Measurements from ENCODE around the gene TNNC1. TPM values are rescaled to one million over a fixed set of nuclear protein-coding genes. Genes with fewer than 3 reads are reported as not detected.

TNNC1 gene
- total and polyA plus RNA-seq, 2 donors (not counting 1 experiment from before 2014, with no cell fraction given): 1.1 to 5.4 TPM

DNA sequence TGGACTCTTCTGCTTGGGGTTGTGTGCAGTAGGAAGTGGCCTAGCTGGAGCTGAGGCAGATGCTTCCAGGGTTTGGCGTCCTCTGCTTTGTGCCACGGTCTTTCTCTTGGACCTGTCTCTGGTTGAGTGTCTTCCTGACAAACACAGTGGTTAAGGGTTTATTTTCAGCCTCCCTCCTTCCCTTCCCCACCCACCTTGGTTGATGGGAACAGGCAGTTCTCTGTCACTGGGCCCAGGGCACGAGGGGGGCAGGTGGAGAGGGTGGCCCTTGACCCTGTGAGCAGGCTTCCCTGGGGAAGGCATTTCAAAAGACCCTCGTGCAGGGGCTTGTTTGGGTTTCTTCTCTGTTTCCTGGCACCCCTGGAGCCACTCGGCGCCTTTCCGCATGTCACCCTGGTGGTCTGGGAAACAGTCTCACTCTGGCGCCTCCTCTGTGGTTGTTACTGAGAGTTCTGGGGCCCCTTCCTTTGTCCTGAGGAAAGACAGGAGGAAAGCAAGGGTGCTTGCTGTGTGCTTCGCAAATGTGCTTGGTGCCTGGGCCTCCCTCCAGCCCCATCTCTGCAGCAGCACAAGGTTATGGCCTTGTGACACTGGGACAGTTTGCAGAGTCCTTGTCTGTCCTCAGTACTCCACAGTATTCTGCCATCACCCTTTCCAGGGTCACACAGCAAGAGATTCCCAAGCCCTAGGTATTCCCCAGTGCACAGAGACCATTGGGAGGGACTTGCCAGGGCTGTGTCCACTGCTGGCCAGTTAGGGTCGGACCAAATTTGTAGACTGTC is 31.0 kb upstream of the TNNC1 start:
- Histone ChIP-seq H3K4me2 (replicated peaks; ENCODE audit: low read depth, low read length, poor library complexity, severe bottlenecking) (no peak overlapping the region), H3K79me2 (ENCODE audit: control insufficient read depth, insufficient read depth, low read length) (no peaks in the 10 kb centered on the region), H3K9me3 (ENCODE audit: control extremely low read depth in 1 of 3, control insufficient read depth in 2 of 3, insufficient read depth in 1 of 3, low read length in 2 of 3) (no peaks in the 10 kb centered on the region), H3K9ac (ENCODE audit: low read length) (no peak overlapping the region), H2AFZ (ENCODE audit: insufficient read depth, low read depth, low read length, poor library complexity, severe bottlenecking) (no peak overlapping the region), H3K27ac (ENCODE audit: low read length in 2 of 2) (no peak overlapping the region), H4K20me1 (ENCODE audit: control insufficient read depth, insufficient read depth, low read length, poor library complexity, severe bottlenecking) (no peaks in the 10 kb centered on the region), H3K36me3 (replicated peaks in 1 of 2; ENCODE audit: control extremely low read depth in 1 of 2, control insufficient read depth in 1 of 2, extremely low read depth in 1 of 2, insufficient read depth in 2 of 2, low read length in 1 of 2) (peaks cover 0 to 66% of the 10 kb centered on the region in 2 experiments), H3K4me1 (ENCODE audit: control insufficient read depth in 2 of 2, insufficient read depth in 2 of 2, low read length in 2 of 2) (no peaks in the 10 kb centered on the region), H3K27me3 (replicated peaks in 1 of 4; ENCODE audit: control extremely low read depth in 1 of 4, control insufficient read depth in 3 of 4, insufficient read depth in 4 of 4, low read length in 3 of 4) (no peaks in the 10 kb centered on the region), H3K4me3 (ENCODE audit: control extremely low read depth in 1 of 5, extremely low read depth in 1 of 5, insufficient read depth in 1 of 5, low read depth in 2 of 5, low read length in 4 of 5) (no peak overlapping the region)
- no peaks in the 10 kb centered on the region for H3K27me3 Mint-ChIP-seq
- 91% methylated on average over 8 of the region's 10 CpGs for WGBS (ENCODE audit: insufficient coverage)
- no peaks in the 10 kb centered on the region for H3K4me1 Mint-ChIP-seq
- ChIA-PET CTCF (no interaction called here), POLR2A (no interaction called here)
- no peak for TF ChIP-seq EZH2 (IDR thresholded peaks at IDR 0.05; ENCODE audit: borderline replicate concordance, insufficient read depth, low read depth, low read length, poor library complexity, severe bottlenecking)
- TF ChIP-seq, protein P1, sequence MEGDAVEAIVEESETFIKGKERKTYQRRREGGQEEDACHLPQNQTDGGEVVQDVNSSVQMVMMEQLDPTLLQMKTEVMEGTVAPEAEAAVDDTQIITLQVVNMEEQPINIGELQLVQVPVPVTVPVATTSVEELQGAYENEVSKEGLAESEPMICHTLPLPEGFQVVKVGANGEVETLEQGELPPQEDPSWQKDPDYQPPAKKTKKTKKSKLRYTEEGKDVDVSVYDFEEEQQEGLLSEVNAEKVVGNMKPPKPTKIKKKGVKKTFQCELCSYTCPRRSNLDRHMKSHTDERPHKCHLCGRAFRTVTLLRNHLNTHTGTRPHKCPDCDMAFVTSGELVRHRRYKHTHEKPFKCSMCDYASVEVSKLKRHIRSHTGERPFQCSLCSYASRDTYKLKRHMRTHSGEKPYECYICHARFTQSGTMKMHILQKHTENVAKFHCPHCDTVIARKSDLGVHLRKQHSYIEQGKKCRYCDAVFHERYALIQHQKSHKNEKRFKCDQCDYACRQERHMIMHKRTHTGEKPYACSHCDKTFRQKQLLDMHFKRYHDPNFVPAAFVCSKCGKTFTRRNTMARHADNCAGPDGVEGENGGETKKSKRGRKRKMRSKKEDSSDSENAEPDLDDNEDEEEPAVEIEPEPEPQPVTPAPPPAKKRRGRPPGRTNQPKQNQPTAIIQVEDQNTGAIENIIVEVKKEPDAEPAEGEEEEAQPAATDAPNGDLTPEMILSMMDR (IDR thresholded peaks at IDR 0.05): no peak
- intact Hi-C loops (cut with micrococcal nuclease): no loop called here
- no peak overlapping the region for H3K27ac Mint-ChIP-seq
- ATAC-seq (ENCODE audit: low read depth) (no peak), DNase-seq (no peak)
- H3K4me3 Mint-ChIP-seq: no peak overlapping the region
- no peaks in the 10 kb centered on the region for H3K9me3 Mint-ChIP-seq (ENCODE audit: insufficient read depth)

DNA sequence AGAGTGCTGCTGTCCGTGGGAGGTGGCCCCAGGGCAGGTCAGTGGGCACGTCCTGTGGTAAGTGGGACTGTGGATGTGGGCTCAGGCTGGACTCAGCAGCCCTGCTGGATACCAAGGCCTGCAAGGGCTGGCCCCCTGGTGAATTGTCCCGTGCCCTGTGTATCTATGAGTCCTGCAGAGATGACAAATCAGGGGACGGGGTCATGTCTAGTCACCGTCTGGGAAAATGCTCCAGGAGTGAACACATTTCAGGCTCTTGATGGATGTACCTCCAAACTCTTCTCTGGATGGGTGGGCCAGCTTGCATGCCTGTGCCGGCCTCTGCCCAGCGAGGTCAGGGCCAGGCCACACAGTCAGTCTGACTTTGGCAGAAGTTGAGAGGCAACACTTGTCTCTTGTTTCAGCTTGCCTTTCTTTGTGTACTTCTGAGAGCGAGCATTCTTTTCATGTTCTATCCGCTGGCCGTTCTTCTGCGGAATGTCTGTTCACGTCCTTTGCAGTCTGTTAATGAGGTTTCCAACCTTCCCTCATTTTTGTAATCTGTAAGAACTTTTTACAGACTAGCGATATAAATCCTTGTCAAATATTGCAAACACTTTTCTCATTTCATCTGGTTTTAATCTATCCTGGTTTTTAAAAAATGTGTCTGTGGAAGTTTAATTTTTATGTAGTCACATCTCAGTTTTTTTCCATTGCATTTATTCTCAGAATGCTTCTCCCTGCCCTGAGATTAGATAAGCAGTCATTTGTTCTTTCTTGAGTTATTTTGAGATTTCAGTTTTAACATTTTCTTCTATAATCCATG is 29.9 kb upstream of the TNNC1 start:
- no peaks in the 10 kb centered on the region for H3K9me3 ChIP-seq (ENCODE audit: control extremely low read depth in 1 of 3, control insufficient read depth in 2 of 3, insufficient read depth in 1 of 3, low read length in 2 of 3)
- DNase-seq (no peak), ATAC-seq (ENCODE audit: low read depth) (no peak)
- H3K27ac ChIP-seq (ENCODE audit: low read length in 2 of 2): no peak overlapping the region
- CTCF ChIA-PET: no interaction called here
- H3K4me3 Mint-ChIP-seq: no peak overlapping the region
- H3K27me3 ChIP-seq (replicated peaks in 1 of 4; ENCODE audit: control extremely low read depth in 1 of 4, control insufficient read depth in 3 of 4, insufficient read depth in 4 of 4, low read length in 3 of 4): no peaks in the 10 kb centered on the region
- POLR2A ChIA-PET: no interaction called here
- no peaks in the 10 kb centered on the region for H3K4me1 ChIP-seq (ENCODE audit: control insufficient read depth in 2 of 2, insufficient read depth in 2 of 2, low read length in 2 of 2)
- no peaks in the 10 kb centered on the region for H4K20me1 ChIP-seq (ENCODE audit: control insufficient read depth, insufficient read depth, low read length, poor library complexity, severe bottlenecking)
- H3K4me1 Mint-ChIP-seq: no peaks in the 10 kb centered on the region
- no peaks in the 10 kb centered on the region for H3K27me3 Mint-ChIP-seq
- WGBS (ENCODE audit: insufficient coverage): 98% methylated on average over 12 of the region's 13 CpGs
- H3K9ac ChIP-seq (ENCODE audit: low read length): no peak overlapping the region
- H3K79me2 ChIP-seq (ENCODE audit: control insufficient read depth, insufficient read depth, low read length): no peaks in the 10 kb centered on the region
- intact Hi-C loops (cut with micrococcal nuclease): no loop called here
- H3K4me3 ChIP-seq (ENCODE audit: control extremely low read depth in 1 of 5, extremely low read depth in 1 of 5, insufficient read depth in 1 of 5, low read depth in 2 of 5, low read length in 4 of 5): no peak overlapping the region
- no peak overlapping the region for H3K27ac Mint-ChIP-seq
- H3K9me3 Mint-ChIP-seq (ENCODE audit: insufficient read depth): no peaks in the 10 kb centered on the region
- no peak for TF ChIP-seq EZH2 (IDR thresholded peaks at IDR 0.05; ENCODE audit: borderline replicate concordance, insufficient read depth, low read depth, low read length, poor library complexity, severe bottlenecking)
- TF ChIP-seq, protein P1 (IDR thresholded peaks at IDR 0.05): no peak
- peaks cover 0 to 66% of the 10 kb centered on the region in 2 experiments for H3K36me3 ChIP-seq (replicated peaks in 1 of 2; ENCODE audit: control extremely low read depth in 1 of 2, control insufficient read depth in 1 of 2, extremely low read depth in 1 of 2, insufficient read depth in 2 of 2, low read length in 1 of 2)
- H3K4me2 ChIP-seq (replicated peaks; ENCODE audit: low read depth, low read length, poor library complexity, severe bottlenecking): no peak overlapping the region
- H2AFZ ChIP-seq (ENCODE audit: insufficient read depth, low read depth, low read length, poor library complexity, severe bottlenecking): no peak overlapping the region
